NCI-H1694 treated with DMSO at 0.1 percent for 48 hours (cell line): Measurements from ENCODE around the gene MUCL1.
"Not testable (repeated sequence)": the region's sequence is repeated elsewhere in the genome, so short reads cannot be mapped to it uniquely, and the experiment has no call there.

Source experiments
- DNase-seq: peaks from one replicate; lab custom pipeline; 2025; lab: John Stamatoyannopoulos, UW

Gene MUCL1

GRCh38 chr12:54853933-54854538, at the start of gene MUCL1:
TSS of gene MUCL1 (plus strand) at chr12:54854516. CDS start at chr12:54854583, 67 bp downstream.
- peak; percentile 38 for DNase-seq

GRCh38 chr12:54821676-54822075, 32.6 kb upstream of the MUCL1 start:
- no peak for DNase-seq

- DNase-seq = no peak
These were observed 29.9 kb upstream of the MUCL1 start for GRCh38 chr12:54824402-54824801.

GRCh38 chr12:54829511-54829910, 24.8 kb upstream of the MUCL1 start:
- no peak for DNase-seq

- no peak for DNase-seq
These were observed 24.1 kb upstream of the MUCL1 start for GRCh38 chr12:54830199-54830598.

GRCh38 chr12:54831631-54832030, 22.7 kb upstream of the MUCL1 start:
- no peak for DNase-seq

- DNase-seq = no peak
These were observed 14.0 kb upstream of the MUCL1 start for GRCh38 chr12:54840244-54840865.

GRCh38 chr12:54857406-54857805, 3.1 kb downstream of the MUCL1 start:
- no peak for DNase-seq

- DNase-seq = no peak
These were observed 4.2 kb downstream of the MUCL1 start for GRCh38 chr12:54858562-54858961.

- no peak for DNase-seq
These were observed 5.2 kb downstream of the MUCL1 start for GRCh38 chr12:54859502-54859901.

- DNase-seq = no peak
These were observed 7.6 kb downstream of the MUCL1 start for GRCh38 chr12:54861927-54862326.

GRCh38 chr12:54863948-54864618, 9.8 kb downstream of the MUCL1 start:
- no peak for DNase-seq

GRCh38 chr12:54865683-54866324, 11.5 kb downstream of the MUCL1 start:
- no peak for DNase-seq

GRCh38 chr12:54868690-54869089, 14.4 kb downstream of the MUCL1 start:
- no peak for DNase-seq

- DNase-seq = no peak
These were observed 15.7 kb downstream of the MUCL1 start for GRCh38 chr12:54870048-54870447.

- no peak for DNase-seq
These were observed 16.3 kb downstream of the MUCL1 start for GRCh38 chr12:54870617-54871016.

- no peak for DNase-seq
These were observed 24.8 kb downstream of the MUCL1 start for GRCh38 chr12:54879150-54879549.

GRCh38 chr12:54879579-54879978, 25.3 kb downstream of the MUCL1 start:
- DNase-seq = no peak

GRCh38 chr12:54882079-54882478, 27.8 kb downstream of the MUCL1 start:
- DNase-seq = no peak

GRCh38 chr12:54882597-54882996, 28.3 kb downstream of the MUCL1 start:
- DNase-seq = not testable (repeated sequence)

- DNase-seq = not testable (repeated sequence)
These were observed 34.1 kb downstream of the MUCL1 start for GRCh38 chr12:54888428-54888827.

- no peak for DNase-seq
These were observed 36.0 kb downstream of the MUCL1 start for GRCh38 chr12:54890339-54890738.
